Nephron progenitor cell (in vitro differentiated cells): ENCODE data around the gene THBS2.

Source experiments
- DNase-seq: peaks from one replicate; pipeline ENCODE4 v3.0.0; 2021
- H3K27ac Mint-ChIP-seq: 2 replicates; pipeline ENCODE4 v1.8.0; 2021; ENCODE audit warnings: mild to moderate bottlenecking, moderate library complexity, mixed read lengths
- H3K27me3 Mint-ChIP-seq: 2 replicates; pipeline ENCODE4 v1.8.0; 2021; ENCODE audit warnings: mild to moderate bottlenecking, low read depth, mixed read lengths; ENCODE audit not compliant: poor library complexity
- H3K36me3 Mint-ChIP-seq: 2 replicates; pipeline ENCODE4 v1.8.0; 2021; ENCODE audit warnings: low read depth, mixed read lengths
- H3K4me1 Mint-ChIP-seq: 2 replicates; pipeline ENCODE4 v1.8.0; 2021; ENCODE audit warnings: mixed read lengths
- H3K4me3 Mint-ChIP-seq: 2 replicates; pipeline ENCODE4 v1.8.0; 2021; ENCODE audit warnings: mild to moderate bottlenecking, moderate library complexity, mixed read lengths
- H3K9me3 Mint-ChIP-seq: 2 replicates; pipeline ENCODE4 v1.8.0; 2021; ENCODE audit warnings: mild to moderate bottlenecking, moderate library complexity, mixed read lengths
- CTCF ChIP-seq: fragments of 200-600 bp; sonication (generic); IDR thresholded peaks from 2 replicates; pipeline ENCODE4 v1.5.0; 2021; ENCODE audit warnings: antibody characterized with exemption

THBS2 gene

GRCh38 chr6:169168302-169168630 is 85.4 kb downstream of the THBS2 start:
- Mint-ChIP-seq H3K4me3 (no peak overlapping the region), H3K27ac (no peak overlapping the region), H3K27me3 (peaks cover 4% of the 10 kb centered on the region), H3K4me1 (peaks cover 16% of the 10 kb centered on the region), H3K36me3 (no peaks in the 10 kb centered on the region), H3K9me3 (peaks cover under 1% of the 10 kb centered on the region)
- DNase-seq: no peak
- TF ChIP-seq CTCF: no peak

GRCh38 chr6:169167581-169168301 is 85.9 kb downstream of the THBS2 start:
- Mint-ChIP-seq H3K9me3 (peaks cover 5% of the 10 kb centered on the region), H3K27me3 (peaks cover 4% of the 10 kb centered on the region), H3K4me3 (no peak overlapping the region), H3K36me3 (no peaks in the 10 kb centered on the region), H3K4me1 (peaks cover 15% of the 10 kb centered on the region), H3K27ac (no peak overlapping the region)
- TF ChIP-seq CTCF: no peak
- DNase-seq: no peak

GRCh38 chr6:169166896-169167580 is 86.6 kb downstream of the THBS2 start:
- Mint-ChIP-seq H3K36me3 (no peaks in the 10 kb centered on the region), H3K27me3 (peaks cover 3% of the 10 kb centered on the region), H3K27ac (peak overlapping the region; percentile 2), H3K9me3 (peaks cover 5% of the 10 kb centered on the region), H3K4me3 (no peak overlapping the region), H3K4me1 (peaks cover 10% of the 10 kb centered on the region)
- TF ChIP-seq CTCF: no peak
- DNase-seq: no peak
